SIG-M5 treated with dmso at 0.1 percent for 504 hours (cell line): Measurements from ENCODE around the gene SPDEF.

ENCODE experiments used
- DNase-seq: peaks from one replicate; lab custom pipeline; 2025; ENCODE audit not compliant: unreplicated experiment; lab: John Stamatoyannopoulos, UW

SPDEF gene

DNA sequence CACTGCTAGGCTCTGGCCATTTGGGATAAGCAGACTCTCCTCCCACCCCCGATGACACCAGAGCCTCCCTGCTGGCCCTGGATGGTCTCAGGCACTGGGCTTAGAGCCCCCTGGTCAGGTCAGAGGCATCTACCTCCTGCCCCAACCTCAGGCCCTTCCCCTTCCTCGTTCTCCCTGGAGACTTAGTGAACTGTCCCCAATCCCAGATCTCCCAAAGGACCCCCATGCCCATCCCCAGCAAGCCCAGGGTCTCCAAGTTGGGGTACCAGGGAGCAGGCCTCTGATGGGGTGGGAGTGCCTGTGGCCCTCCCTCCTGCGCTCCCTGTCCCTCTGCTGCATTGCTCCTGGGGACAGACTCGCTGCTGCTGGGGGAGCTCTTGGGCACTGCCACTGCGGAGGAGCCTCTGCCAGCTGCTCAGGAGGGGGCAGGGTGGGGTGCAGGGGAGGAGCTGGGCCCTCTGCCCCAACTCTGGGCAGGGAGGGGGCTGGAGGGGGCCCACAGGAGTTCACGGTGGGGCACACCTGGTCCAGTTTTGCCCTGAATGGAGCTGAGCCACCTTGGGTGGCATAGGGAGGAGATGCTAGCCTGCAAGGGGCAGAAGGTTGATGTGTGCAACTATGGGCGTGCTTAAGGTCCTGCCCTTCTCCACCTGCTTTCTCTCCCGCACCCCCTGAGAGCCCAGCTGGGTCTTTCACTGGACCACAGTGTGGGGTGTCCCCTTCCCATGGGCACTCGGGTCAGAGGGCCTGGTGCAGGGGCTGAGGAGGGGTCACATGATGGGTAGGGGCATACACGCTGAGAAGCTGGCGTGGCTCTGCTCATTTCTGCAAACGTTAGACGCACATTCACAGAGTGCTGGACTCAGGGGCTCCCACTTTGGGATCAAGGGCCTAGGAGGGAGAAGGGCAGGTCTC is 40.4 kb downstream of the SPDEF start:
- no peak for DNase-seq

DNA sequence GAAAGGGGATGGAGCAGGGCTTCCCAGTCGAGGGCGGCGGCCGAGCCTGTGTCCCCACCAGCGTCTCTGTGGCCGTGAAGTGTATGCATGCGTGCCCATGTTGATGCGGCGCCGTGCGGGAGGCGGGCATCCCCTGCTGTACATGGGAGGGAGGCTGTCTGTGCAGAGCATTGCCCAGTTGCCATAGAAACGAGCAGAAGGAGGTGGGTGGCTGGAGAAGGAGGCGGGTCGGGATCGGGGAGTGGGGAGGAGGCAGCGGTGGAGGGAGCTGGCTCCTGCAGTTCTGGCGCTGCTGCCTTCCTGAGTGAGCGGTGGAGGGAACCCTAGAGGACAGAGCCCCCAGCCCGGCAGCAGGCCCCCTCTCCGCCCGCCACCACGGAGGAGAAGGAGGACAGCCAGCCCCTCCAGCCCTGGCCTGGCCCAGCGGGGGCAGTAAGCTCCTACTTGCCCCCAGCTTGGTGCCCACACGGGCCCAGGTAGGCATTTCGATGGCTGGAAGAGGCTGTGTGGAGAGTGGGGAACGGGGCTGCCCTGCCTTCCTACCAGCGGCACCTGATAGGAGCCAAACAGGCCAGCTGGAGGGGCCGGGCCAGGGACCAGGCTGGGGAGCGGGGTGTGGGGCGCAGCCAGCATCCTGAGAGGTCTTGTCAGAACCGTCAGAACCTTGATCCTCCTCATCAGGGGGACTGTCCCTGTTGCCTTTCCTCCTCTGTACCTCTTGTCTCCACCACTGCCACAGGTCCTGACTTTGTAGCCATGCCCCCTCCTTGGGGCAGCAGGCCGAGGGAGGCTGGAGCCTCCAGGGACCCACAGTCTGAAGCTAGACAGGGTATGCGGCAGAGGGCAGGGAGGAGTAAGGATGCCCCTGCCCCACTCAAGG is 41.3 kb downstream of the SPDEF start:
- no peak for DNase-seq

- no peak for DNase-seq
These were observed 42.0 kb downstream of the SPDEF start for GRCh38 chr6:34514112-34514511.

DNA sequence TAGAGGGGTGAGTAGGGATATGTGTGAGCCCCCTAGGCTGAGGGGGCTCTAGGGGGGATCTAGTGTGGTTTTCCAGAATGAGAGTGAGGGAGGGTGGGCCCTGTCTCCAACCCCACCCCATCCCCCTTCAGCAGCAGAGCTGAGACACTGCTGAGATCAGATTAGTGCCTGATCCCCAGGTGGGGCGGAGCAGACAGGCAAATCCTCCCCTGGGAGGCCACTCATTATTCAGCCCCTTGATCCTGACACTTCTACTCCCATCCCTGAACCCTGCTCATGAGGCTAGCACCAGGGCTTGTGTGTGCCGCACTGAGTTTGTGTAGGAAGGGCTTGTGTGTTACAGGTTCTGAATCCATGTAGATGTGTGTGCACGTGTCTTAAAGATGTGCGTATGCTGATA is 42.5 kb downstream of the SPDEF start:
- no peak for DNase-seq

- no peak for DNase-seq
These were observed 43.4 kb downstream of the SPDEF start for GRCh38 chr6:34512738-34513115.

DNA sequence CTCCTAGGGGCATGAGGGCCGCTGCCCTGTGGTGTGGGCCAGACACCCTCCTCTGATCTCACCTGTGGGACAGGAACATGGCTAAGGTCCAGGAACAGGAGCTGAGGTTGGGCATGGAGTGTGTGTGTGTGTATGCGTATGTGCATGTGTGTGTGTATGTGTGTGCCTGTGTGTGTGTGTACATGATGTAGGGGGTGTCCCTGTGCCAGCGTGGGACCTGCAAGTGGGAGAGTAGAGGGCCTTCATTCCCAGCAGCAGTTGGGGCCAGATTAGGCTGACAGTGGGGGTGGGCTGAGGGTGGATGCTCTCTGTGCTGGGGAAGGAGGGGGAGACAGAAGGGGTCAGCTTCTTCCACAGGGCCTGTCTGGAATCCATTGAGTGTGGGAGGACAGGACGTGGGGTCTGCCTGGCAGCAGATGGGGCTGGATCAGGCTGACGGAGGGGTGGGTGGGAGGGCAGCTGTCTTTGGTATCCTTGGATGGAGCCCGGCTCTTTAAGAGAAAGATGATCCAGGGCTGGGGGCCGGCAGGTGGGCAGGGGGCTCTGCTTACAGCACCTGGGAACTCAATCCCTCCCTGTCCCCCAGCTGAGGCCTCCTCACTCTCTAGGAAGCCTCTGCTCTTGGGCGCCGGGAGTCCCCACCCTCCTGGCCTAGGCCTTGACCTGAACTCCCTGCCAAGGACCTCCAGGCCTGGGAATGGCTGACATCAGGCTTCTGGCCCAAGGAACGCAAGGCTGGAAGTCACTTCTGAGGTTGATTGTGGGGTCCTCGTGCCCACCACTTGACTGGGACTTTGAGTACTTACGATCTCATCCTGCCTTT is 44.0 kb downstream of the SPDEF start:
- DNase-seq: no peak

- DNase-seq: no peak
These were observed 44.8 kb downstream of the SPDEF start for GRCh38 chr6:34511214-34511914.

DNA sequence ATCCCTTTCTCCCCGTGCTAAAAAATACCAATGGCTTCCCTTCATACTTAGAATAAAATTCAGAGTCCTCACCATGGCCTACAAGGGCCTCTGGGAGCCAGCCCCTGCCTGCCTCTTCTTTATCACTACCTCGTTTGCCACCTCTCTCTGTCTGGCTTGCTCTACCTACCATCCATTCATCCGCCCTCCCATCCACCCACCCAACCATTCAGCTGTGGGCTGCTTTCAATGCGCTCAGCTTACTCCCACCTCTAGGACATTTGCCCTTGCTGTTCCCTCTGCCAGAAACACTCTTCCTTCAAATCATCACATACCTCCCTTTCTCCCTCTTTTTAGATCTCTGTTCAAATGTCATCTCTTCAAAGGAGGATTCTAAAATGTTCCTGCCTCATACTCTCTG is 45.8 kb downstream of the SPDEF start:
- no peak for DNase-seq

DNA sequence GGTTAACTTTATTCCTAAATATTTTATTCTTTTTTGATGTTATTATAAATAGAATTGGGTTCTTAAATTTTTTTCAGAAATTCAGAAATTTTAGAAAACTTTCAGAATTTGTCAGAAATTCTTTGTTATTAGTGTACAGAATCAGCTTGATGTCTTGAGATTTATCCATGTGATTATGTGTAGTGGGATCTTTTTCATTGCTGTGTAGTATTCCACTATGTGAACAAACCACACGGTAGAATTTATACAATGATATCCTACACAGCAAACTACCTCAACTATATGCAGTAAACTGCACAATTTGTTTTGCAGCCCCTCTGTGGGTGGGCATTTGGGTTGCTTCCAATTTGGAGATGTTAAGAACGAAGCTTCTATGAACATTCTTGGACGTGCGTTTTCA is 46.3 kb downstream of the SPDEF start:
- DNase-seq: no peak

DNA sequence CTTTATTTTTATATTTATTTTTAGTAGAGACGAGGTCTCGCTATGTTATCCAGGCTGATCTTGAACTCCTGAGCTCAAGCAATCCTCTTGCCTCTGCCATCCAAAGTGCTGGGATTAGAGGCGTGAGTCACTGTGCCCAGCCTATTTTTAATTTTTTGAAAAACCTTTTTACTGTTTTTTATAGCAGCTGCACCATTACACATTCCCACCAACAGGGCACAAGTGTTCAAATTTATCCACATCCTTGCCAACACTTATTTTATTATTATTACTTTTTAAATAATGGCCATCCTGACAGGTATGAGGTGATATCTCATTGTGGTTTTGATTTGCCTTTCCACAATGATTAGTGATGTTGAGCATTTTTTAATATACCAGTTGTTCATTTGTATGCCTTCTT is 47.7 kb downstream of the SPDEF start:
- DNase-seq: no peak

GRCh38 chr6:34506718-34507117 is 49.4 kb downstream of the SPDEF start:
- no peak for DNase-seq

- no peak for DNase-seq
These were observed 58.7 kb downstream of the SPDEF start for GRCh38 chr6:34497411-34497810.

DNA sequence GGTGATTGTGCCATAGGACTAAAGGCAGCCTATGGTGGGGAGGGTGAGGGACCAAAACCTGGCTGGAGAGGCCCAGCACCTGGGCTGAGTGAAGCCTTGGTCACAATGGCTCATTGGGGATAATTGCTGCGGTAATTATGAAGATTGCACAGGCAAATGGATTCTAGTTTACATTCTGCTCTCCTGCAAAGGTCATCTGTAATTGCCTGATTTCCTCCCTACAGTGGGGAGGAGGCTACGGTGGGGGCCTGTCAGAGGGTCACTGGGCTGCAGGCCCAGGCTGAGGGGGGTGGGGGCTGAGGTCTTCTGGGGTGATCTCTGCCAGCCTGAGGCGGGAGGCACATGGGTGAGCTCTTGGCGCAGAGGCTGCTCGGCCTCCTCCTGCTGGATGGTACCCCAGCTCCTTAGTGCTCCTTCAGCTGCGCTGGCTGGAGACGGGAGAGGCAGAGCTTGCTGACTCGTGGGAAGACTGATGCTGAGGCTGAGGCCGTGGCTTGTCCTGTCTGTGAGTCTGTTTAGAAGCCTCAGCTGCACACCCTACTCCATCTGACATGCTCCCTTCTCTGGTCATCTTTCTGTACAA is 59.9 kb downstream of the SPDEF start:
- no peak for DNase-seq

GRCh38 chr6:34494973-34495372 is 61.2 kb downstream of the SPDEF start:
- DNase-seq: no peak

DNA sequence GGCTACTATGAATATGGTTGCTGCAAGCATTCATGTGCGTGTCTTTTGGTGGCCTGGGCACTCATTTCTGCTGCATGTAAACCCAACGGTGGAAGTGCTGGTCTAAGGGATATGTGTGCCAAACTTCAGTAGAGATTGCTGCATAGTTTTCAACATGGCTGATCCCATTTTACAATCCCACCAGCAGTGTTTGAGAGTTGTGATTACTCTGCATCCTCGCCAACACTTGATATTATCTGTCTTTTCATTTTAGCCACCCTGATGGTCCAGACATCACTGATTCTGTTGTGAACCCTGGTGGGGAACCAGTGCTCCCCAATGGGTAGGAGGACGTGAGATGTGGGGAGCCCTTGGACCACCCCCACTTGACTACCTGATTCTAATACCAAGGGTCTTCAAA is 62.8 kb downstream of the SPDEF start:
- no peak for DNase-seq

DNA sequence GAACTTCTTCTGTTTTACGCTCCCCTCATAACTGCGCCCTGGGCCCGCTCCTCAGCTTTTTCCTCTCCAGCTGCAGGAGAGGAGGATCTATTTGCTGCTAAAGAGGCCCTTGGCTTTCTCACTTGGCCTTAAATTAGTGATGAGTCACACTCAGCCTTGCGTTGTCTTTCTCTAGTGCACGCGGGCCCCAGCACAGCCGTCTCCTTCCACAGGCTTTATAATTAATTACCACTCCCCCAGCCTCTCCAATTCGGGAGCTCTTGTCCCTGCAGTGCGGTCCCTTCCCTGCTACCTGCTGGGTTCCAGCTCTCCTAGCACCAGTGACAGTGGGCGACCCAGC is 65.1 kb downstream of the SPDEF start:
- DNase-seq: peak; percentile 59

GRCh38 chr6:34490390-34491090 is 65.6 kb downstream of the SPDEF start:
- DNase-seq: no peak

GRCh38 chr6:34489207-34489805 is 66.8 kb downstream of the SPDEF start:
- no peak for DNase-seq
